NCI-H1105 treated with DMSO at 0.1 percent for 48 hours (cell line): Measurements from ENCODE around the gene SLC43A3.
"Not testable (repeated sequence)": the region's sequence is repeated elsewhere in the genome, so short reads cannot be mapped to it uniquely, and the experiment has no call there.

Experiments used
- DNase-seq: peaks from one replicate; lab custom pipeline; 2025; lab: John Stamatoyannopoulos, UW

The SLC43A3 gene

DNA sequence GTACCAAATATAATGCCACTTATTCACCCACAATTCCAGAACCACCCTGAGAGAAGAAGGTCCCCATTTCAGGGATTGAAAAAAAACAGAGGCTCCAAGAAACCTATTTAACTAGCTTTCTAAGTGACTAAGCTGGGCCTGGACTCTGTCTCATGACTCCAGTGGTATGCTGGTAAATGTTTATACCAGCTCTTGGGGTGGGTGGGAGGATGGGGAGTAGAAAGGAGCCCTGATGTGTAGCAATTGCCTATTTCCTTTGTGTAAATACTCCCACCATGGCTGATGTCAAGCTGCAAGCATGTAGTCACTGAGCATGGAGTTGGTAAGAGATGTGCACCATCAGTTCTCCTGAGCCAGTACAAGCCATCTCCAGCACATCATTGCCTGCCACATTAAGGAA is 48.7 kb downstream of the SLC43A3 start:
- no peak for DNase-seq

DNA sequence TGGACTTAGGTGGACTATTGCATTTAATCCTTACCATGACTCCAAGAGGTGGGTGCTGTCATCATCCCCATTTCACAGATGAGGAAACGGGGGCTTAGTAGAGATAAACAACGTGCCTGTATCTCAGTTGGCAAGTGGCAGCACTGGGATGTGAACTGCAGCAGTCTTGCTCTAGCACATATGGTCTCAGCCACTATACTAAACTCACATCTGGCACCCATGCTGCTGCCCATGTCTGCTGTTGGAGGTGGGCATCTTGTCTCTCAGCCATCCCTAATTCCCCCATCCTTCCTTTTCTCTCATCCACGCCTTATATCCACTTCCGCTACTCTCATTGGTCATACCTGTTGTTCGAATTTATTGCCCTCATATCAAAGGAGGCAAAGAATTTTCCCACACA is 49.8 kb downstream of the SLC43A3 start:
- DNase-seq, result no peak

- no peak for DNase-seq
Observed at GRCh38 chr11:57376095-57377090, 50.5 kb downstream of the SLC43A3 start.

DNA sequence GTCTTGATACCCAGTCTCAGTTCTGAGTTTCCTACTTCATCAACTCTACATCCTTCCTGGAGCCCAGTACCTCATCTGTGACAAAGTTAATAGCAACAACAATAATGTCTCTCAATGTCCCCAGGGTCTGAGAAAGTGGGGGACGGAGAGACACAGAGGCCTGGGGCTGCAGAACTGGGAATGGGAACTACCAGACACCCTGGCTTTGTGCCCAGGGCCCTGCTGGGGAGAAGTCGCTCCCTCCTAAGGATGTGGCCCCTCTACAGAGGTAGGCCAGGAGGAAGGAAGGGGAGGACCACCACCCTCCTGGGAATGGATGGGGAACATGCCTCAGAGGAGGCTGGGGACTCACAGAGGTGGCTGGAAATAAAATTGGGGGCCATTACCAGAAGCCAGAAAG is 51.4 kb downstream of the SLC43A3 start:
- no peak for DNase-seq

DNA sequence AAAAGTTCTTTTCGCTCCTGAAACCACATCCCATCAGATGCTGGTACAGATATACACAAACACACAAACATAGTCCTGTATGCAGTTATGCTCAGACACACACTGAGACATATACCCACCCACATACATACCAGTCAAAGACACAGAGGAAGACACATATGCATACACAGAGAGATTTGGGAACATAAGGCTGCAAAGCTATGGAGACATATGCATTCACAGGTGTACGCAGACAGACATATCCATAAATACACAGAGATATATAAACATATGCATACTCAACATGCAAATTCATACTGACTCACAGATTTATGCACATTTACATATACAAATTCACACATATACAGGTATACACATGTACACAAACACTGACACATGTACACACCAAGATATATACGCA is 52.0 kb downstream of the SLC43A3 start:
- DNase-seq, result no peak

DNA sequence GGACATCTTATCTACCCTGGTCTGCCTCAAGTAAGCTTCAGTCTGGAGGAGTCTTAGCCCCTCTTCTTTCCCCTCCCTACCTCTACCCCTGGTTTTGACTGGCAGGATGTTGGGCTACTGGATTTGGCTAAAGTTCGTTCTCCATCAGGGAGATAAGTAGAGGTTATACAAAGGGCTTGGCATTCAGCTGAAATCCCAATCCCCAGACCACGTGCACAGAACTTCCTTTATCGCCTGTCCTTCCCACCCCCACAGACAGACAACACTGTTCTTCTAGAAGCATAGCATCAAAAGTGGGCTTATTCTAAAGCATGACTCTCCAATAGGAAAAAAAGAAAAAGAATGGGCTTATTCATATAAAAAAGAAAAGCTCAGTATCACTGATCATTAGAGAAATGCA is 53.8 kb downstream of the SLC43A3 start:
- no peak for DNase-seq

GRCh38 chr11:57370941-57371340 is 56.0 kb downstream of the SLC43A3 start:
- DNase-seq, result no peak

DNA sequence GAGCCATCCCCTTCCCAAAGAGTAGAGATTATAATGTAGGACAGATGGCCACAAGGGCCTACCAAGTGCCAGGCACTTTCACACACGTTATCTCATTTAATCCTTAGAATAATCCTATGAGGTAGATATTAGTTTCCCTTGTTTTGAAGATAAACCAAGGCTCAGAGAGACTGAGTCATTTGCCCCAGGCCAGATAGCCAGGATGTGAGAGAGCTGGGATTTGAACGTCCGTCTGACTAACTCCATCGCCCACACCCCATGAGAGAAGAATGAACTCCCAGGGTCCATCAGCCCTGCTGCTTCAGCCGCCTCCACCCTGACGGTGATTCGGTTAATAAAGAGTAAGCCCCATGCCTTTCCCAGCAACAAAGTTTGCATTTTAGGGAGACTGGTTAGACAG is 56.7 kb downstream of the SLC43A3 start:
- no peak for DNase-seq

DNA sequence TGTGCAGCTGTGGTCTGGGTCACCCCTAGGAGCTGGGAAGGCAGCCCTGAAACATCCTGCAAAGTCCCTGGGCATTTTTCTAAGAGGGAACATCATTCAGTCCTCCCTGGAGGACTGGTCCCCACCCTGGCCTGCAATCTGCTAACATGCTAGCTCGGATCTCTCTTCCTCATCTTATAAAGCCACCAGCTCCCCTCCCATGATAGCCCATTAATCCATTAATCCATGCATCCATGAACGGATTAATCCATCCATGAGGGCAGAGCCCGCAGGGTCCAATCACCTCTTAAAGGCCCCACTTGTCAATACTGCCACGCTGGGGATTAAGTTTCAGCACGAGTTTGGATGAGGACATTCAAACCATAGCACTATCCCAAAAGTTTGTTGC is 58.1 kb downstream of the SLC43A3 start:
- DNase-seq, result no peak

GRCh38 chr11:57368106-57368844 is 58.6 kb downstream of the SLC43A3 start:
- DNase-seq, result peak; percentile 5

DNA sequence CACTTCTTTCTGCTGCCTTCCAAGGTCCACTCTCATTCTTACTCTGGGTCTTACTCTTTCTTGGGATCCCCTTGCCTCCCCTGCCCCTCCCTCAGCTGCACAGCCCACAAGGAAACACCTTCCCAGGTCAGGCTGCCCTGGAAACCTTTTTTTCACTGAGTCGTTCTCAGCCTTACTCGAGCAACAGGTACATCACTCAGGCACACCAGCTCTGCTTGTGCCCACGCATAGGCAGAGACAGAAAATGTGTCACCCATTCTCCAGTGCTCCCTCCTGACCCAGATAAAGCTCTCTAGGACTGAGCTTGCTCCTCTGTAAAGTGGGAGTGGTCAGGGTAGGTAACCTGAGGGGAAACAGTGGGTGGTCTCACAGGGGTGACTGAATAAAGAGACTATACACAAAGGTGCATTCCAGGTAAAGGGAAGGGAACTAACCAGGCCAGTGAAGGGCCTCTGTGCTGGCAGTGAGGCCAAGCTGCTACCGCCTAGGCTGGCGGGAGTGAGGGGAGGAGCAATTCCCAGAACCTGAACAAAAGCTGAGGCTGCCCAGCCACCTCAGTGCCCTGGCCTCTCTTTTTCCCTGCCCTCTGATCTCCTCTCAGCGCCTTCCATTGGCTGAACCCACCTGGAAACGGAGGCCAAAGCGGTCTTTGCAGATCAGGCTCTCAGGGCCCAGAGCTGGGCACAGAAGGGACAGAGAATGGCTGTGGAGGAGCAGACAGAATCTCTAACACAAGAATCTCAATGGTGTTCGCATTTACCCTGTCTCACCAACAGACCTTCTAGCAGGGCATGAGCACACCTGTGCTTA is 61.9 kb downstream of the SLC43A3 start:
- no peak for DNase-seq

DNA sequence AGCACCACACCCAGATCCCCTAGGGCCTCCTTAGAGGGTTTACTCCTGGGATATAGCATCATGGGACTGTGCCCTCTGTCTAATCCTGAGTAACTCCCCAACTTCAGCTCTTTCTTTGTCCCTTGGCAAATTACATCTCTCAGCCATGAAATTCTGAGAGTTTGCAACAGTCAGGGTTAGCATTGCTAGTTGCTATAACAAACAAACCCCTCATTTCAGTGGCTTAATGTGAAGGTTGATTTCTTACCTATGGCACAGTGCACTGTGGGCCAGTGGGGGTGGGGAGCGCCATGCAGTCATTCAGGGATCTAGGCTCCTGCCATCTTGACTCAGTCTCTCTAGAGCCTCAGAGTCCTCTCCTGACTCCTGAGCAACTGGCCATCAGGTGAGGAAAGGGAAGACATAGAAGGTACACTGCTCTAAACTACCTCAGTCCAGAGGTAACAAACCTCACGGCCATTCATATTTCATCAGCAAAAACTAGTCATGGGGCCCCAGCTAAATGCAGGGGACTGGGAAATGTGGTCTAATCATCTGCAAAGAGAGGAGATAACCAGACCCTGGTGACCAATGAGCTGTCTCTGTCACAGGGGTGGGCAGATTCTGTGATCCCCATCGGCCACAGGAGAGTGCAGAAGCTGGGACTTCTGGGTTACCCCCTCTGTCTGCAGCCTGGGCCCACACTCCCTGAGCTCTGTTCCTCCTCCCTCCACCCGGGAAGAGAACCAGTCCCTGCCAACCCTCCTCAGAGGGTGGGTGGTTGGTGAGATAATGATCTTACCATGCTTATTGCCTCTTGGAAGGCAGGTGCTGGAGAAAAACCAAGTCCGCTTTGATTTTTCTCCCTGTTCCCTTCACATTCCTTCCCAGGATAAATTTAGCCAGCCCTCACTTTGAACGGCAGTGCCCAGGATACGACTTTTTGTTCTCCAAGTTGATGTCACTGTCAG is 63.5 kb downstream of the SLC43A3 start:
- DNase-seq, result no peak

DNA sequence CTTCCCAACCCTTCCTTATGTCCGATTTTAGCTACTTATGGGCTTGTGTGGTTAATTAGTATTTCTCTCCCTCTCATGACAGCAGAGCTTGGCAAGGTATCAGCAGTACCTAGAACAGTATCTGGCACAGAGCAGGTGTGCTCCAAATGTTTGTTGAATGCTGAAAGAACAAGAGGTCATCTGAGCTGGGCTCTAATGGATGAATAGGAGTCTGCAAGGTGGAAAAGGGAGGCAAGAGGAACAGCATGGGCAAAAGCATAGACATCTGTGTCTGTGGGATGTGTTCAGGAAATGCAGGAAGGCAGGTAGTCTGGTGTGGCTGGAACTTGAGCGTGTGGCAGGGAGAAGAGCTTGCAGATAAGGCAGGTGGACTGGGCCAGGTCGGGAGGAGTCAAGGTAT is 65.0 kb downstream of the SLC43A3 start:
- no peak for DNase-seq

DNA sequence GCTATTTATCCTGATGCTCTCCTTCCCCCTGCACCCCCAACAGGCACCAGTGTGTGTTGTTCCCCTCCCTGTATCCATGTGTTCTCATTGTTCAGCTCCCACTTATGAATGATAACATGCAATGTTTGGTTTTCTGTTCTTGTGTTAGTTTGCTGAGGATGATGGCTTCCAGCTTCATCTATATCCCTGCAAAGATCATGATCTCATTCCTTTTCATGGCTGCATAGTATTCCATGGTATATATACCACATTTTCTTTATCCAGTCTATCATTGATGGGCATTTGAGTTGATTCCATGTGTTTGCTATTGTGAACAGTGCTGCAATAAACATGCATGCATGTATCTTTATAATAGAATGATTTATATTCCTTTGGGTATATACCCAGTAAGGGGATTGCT is 65.5 kb downstream of the SLC43A3 start:
- not testable (repeated sequence) for DNase-seq

DNA sequence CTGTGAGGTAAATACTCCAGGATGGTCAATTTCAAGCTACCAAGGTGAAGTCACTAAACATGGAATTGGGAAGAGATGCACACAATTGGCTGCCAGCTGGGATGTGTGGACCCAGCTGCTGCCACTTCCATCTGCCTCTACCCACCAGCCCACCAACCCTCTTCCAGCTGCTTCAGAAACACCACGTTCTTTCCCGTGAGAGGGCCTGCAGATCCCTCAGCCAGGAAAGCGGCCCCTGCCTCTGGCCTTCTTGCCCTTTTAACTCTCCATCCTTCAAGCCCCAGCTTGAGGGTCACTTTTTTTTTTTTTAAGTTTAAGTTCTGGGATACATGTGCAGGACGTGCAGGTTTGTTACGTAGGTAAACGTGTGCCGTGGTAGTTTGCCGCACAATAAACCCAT is 65.9 kb downstream of the SLC43A3 start:
- no peak for DNase-seq

- no peak for DNase-seq
Observed at GRCh38 chr11:57359896-57360690, 66.8 kb downstream of the SLC43A3 start.

- DNase-seq, result no peak
Observed at GRCh38 chr11:57359396-57359795, 67.5 kb downstream of the SLC43A3 start.

GRCh38 chr11:57358991-57359390 is 67.9 kb downstream of the SLC43A3 start:
- DNase-seq, result no peak

DNA sequence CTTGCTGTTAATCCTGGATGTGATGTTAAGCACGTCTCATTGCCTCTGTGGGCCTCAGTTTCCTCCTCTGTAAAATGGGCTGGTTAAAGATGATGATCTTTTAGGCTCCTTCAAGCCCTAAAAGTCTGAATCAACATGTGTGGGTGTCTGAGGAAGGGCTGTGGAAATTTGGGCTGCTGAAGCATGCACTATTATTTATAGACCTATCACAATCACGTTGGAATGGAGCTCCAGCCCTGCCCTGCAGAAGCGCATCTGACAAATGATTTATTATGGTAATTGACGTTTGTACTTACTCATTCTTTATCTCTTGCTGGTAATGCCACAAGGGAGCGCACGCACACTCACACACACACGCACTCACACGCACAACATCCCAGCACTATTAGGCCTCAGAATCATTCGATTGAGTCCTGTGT is 68.4 kb downstream of the SLC43A3 start:
- no peak for DNase-seq

GRCh38 chr11:57357856-57358255 is 69.1 kb downstream of the SLC43A3 start:
- no peak for DNase-seq
